GM18508 (cell line): ENCODE data around the gene RAC2.

Experiments used
- ATAC-seq: cut with Tn5 transposase; IDR thresholded peaks from one replicate; pipeline ENCODE4 v1.9.1; 2021; ENCODE audit warnings: moderate number of reproducible peaks; ENCODE audit not compliant: insufficient read depth, unreplicated experiment

The RAC2 gene

DNA sequence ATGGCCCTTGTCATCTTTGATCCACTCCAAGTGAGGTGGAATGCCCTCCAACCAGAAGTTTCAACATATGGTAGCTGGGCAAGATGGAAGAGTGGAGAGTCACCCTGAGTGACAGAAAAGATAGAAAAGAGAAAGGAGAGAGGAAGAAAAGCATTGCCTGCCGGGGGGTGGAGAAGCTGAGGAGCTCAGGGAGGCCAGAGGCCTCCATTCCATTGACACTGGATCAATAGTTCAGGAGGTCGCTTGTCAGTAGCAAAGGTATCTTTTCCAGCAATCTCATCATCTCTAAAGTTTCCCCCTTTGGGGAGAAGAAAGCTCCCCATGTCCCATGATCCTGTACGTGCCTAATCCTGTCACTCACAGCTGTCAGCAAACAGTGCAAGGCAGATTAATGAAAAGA is 49.3 kb downstream of the RAC2 start:
- no peak for ATAC-seq

DNA sequence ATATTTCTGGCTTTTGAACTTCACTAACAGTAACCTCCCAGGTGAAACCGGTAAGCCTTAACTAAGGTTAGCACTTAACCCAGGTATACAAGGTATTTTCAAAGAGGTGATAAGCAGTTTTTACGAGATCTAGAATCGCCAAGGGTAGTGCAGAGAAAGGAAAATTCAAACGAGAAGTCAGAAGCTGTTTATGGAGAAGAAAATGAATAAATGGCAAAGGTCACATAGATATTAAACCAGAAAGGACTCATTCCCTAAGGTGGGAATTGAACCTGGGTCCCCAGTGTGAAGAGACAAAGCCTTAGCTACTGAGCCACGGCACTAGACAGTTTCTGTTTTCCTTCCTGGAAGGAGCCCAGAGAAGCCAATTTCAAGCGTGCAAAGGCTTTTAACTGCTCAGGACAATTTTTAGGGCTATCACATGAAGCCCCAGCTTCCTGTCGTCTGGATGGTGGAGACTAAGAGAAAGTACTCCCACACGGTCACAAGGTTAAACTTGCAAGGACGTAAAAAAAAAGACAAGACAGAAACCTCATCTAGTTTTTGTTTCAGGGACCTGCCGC is 50.4 kb downstream of the RAC2 start:
- ATAC-seq: no peak

DNA sequence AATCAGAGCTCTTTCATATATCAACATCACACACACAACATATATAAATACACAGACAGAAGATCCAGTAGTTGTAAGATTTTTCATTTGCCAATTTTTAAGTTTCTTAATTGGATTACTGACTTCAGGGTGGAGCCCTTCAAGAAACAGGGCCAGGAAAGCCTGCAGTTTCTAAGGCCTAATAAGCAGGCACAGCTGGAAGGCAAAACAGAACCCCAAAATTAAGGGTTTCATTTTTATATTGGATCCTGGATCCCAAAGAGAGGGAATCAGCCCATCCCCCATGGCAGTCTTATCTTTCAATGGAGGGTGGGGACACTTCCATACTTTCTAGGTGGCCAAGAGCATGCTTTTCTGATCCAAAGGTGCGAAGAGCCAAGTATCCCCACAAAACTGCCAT is 51.3 kb downstream of the RAC2 start:
- ATAC-seq: no peak

DNA sequence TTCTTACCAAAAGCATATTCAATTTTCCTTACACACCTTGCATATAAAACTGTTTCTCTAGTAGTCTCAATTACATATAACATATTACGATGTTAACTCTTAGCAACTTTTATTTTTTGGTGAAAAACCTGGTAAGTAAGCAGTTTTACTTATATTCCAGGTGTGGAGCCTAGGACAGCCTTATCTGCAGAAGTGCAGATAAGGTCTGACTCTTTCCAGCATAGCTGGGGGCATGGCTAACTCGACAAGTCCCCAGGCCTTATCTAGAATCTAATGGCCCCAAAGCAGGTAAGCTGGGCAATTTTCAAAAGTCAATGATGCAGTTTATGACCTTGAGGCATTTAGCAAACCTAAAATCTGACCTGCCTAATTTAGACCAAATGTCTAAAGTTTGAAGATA is 51.9 kb downstream of the RAC2 start:
- no peak for ATAC-seq

- ATAC-seq: no peak
Observed at GRCh38 chr22:37190262-37190780, 53.7 kb downstream of the RAC2 start.

GRCh38 chr22:37188901-37189466 is 55.1 kb downstream of the RAC2 start:
- ATAC-seq: no peak

DNA sequence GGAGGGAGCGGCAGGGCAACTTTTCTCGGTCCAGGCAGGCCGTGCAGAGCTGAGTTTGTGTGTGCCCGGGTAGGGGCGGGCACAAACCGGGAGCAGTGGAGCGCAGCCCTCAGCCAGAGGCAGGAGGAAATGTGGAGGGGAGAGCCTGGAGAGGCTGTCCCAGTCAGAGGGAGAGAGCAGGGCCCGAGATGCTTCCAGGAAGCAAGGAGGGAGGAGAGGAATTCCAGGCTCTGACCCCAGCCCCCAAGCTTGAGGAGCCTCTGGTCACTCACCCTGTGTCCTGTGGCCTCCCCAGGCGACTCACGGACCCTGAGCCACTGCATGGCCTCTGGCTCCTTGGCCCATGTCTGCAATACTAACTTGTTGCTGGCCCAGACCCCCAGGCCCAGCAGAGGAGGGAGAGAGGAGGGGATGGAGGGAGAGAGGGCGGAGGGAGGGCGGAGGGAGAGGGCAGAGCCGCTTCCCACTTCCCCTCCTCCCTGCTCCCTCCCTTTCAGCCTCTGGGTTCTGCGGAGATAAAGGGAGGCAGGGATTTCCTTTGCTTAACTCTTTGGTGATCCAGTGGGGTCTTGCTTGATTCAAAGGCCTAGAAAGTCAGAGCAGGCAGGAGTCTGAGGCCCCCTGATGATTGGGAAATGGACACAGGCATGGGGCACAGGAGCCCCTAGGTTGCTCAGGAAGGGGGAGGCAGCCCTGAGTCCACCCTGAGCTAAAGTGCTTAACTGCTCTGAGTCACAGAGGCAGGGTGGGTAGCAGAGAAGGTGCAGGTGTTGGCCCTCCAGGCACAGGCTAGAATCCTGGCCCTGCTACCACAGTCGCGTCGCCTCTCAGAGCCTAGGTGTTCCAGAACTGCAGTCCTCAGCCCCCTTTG is 55.9 kb downstream of the RAC2 start, which contains the start of gene C1QTNF6:
Gene C1QTNF6 (minus strand): TSS at position 357 of the 871 bp plus-strand sequence. CDS start 34 bp downstream, at position 323.
- no peak for ATAC-seq

- no peak for ATAC-seq
Observed at GRCh38 chr22:37187552-37187890, 56.5 kb downstream of the RAC2 start.

DNA sequence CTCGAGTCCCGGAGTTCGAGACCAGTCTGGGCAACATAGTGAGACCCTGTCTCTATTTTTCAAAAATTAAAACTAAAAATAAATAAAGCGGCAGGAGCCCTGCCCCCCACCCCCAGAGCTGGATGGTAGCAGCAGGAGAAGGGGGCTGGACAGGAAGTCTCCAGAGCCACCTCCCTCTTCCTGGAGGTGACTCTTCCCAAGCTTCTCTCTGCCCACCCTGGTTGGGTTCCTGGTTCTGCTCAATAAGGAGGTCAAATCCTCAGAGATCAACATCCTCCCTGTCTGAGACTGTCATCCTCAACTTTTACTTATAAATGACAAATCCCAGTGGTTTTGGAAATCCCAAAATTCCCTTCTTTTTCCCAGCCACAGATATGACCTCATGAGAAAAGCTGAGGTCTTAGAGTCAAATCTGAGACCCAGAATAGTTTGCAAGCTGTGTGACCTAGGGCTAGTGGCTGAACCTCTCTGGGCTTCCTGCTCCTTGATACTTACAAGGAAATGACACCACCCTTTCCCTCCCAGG is 57.0 kb downstream of the RAC2 start:
- no peak for ATAC-seq

- no peak for ATAC-seq
Observed at GRCh38 chr22:37186228-37186996, 57.7 kb downstream of the RAC2 start.

- ATAC-seq: no peak
Observed at GRCh38 chr22:37185646-37186227, 58.3 kb downstream of the RAC2 start.

- no peak for ATAC-seq
Observed at GRCh38 chr22:37184816-37185541, 59.1 kb downstream of the RAC2 start.

DNA sequence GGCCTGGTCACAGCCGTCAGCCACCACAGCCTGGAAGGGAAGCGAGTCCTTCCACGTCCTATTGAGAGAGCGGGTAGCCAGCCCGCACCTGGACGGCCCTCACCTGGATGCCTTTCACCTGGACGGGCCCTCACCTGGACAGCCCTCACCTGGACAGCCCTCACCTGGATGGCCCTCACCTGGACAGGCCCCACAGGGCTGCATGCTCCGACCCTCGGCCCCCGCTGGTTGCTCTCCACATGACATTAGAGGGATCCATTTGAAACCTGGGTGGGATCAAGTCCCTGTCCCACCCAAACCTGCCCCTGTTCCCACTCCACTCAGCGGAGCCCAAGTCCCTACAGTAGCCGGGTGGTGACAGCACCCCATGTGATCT is 59.7 kb downstream of the RAC2 start:
- ATAC-seq: no peak

GRCh38 chr22:37183432-37184379 is 60.4 kb downstream of the RAC2 start:
- ATAC-seq: no peak

- ATAC-seq: no peak
Observed at GRCh38 chr22:37182949-37183245, 61.2 kb downstream of the RAC2 start.

DNA sequence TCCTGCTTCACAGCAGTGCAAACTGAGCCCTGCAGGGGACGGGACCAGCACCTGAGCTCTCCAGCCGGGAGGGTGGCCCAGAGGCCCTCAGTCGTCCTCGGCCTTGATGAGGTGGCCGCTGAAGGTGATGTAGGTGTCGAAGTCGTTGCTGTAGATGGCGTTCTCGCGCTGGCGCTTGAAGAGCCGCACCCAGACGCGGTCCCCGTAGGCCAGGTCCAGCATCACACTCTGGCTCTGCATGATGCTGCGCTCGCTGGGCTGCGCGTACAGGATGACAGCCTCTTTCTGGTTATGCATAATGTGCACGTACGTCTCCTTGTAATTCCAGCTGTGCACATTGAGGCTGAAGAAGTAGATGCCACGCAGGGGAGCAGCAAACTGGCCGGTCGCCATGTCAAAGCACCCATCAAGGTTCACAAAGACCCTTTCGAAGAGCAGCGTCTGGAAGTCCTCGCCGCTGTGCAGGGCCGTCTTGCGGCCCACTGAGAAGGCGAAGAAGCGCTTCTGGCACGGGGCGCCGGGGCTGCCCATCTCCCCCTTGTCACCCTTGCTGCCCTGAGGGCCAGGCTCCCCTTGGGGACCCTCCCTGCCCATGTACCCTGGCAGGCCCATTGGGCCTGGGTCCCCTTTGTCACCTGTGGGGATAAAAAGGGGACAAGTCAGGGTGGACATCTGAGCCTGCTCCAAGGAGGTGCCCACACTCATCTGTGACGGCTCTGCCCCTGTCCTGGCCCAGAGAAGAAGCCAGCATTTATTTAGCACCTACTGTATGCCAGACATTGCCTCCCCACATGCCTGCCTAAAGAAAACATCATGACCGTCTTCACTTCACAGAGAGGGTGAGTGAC is 61.7 kb downstream of the RAC2 start:
- no peak for ATAC-seq

GRCh38 chr22:37181681-37182080 is 62.4 kb downstream of the RAC2 start:
- no peak for ATAC-seq
